T-helper 2 cell (primary cell): ENCODE results near the gene ATP13A3.
"Not testable (repeated sequence)": the region's sequence is repeated elsewhere in the genome, so short reads cannot be mapped to it uniquely, and the experiment has no call there.

Experiments
- DNase-seq, 5 experiments: peaks; one replicate each; pipeline versions ENCODE4 v3.0.0 to v3.0.0-alpha.2; 2012 to 2022
- total RNA-seq, 2 donors: gene quantifications; one replicate each; lab custom pipeline; 2026; lab: John Stamatoyannopoulos, UW

The ATP13A3 gene
- 151 to 199 reads per million in 2 donors for total RNA-seq

DNA sequence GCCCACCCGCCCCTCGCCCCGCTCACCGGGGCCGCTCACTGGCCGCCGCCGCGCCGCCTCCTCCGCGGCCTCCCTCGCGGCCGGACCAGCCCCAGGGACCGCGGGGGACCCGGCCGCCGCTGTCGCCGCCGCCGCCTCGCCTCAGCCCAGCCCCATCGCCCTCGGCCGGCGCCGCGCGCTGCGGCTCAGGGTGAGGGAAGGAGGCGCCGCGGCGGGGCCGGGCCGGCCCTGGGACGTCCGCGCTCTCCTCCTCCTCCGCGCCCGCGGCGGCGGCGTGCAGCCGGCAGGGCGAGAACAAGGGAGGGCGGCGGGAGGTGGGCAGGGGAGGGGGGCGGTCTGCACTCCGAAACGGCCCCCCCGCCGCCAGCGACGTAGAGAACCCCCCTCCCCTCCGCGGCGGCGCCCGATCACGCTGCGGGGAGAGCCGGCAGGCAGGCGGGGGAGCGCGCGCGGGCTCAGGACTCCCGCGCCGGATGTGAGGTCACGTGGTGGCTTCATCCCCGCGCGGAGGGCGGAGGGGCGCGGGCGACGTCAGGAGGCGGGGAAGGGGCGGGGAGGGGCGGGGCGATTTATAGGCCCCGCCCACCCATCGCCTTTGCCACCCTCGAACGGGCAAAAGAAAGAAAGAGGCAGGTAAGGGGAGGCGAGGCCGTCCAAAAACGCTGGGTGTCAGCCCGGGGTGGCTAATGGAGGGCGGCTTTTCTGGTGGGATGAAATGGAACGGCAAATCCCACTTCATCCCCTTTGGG is at the start of gene ATP13A3:
Gene ATP13A3 (minus strand): TSS at position 463 of the 749 bp plus-strand sequence. CDS start 24,812 bp downstream, outside the sequence.
- peak; percentile 80 to 96 (median 88) for DNase-seq

DNA sequence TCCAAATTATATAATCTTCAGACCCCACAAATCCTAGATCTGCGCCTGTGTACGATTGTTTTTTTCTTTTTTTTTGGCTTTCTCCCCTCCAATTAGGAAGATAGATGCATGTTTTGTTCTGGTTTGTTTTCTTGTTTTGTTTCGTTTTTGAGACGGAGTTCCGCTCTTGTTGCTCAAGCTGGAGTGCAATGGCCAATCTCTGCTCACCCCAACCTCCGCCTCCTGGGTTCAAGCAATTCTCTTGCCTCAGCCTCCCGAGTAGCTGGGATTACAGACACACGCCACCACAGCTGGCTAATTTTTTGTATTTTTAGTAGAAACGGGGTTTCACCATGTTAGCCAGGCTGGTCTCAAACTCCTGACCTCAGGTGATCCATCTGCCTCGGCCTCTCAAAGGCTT is 48.4 kb upstream of the ATP13A3 start:
- DNase-seq: not testable (repeated sequence)

DNA sequence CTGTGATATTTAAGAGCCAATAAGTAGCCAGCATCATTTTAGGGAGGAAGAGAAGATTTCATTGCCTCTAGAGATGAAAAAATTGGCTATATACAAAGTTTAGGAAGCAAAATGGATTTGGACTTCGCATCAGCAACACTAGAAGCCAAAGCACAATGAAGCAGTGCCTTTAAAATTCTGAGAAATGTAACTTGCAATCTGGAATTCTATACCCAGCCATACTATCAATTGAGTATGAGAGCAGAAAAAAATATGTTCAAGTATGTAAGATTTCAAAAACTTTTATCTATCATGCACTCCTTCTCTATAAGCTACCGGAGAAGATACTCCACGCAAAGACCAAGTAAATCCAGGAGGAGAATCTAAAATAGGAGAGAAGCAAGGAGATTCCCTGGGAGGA is 47.4 kb upstream of the ATP13A3 start:
- no peak for DNase-seq

DNA sequence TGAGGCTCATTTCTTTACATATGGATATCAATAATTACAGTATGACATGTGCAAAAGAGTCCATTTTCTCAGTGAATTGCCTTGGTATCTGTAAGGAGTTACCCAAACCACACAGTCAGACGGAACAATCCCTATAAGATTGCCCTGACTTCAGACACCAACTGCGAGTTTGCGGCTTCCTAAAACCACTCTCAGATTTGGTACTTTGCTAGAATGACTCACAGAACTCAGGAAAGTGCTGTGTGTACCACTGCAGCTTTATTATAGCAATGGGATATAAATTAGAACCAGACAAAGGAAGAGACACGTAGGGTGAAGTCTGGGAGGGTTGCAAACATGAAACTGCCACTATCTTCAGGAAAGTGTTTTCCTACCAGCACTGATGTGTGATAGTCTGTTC is 45.8 kb upstream of the ATP13A3 start:
- DNase-seq: peak in 1 of 5 experiments; percentile 43

DNA sequence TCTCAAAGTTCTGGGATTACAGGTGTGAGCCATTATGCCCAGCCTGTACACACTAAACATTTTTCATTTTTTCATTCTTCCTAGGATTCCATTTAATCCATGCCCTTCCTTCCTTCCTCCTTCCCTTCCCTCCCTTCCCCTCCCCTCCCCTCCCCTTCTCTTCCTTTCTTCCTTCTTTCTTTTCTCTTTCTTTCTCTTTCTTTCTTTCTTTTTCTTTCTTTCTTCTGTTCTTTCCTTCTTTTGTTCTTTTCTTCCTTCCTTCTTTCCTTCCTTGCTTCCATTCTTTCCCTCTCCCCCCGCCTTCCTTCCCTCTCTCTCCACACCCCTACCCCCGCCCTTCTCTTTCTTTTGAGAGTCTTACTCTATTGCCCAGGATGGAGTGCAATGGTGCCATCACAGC is 40.9 kb upstream of the ATP13A3 start:
- DNase-seq: no peak

DNA sequence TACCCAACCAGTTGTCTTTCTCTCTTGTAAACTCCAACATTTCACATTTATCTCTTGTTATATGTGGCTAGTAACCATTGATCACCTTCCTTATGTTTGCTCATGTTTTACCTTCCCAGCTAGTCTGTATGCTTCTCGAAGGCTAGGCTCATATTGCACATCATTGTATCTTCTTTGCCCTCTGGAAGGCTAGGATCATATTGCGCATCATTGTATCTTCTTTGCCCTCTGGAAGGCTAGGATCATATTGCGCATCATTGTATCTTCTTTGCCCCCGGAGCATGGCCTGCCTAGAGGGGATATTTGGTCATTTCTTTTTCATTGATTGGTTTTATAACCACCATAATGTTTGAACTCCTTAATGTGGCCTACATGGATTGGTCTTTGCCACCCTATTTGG is 39.4 kb upstream of the ATP13A3 start:
- DNase-seq: no peak

DNA sequence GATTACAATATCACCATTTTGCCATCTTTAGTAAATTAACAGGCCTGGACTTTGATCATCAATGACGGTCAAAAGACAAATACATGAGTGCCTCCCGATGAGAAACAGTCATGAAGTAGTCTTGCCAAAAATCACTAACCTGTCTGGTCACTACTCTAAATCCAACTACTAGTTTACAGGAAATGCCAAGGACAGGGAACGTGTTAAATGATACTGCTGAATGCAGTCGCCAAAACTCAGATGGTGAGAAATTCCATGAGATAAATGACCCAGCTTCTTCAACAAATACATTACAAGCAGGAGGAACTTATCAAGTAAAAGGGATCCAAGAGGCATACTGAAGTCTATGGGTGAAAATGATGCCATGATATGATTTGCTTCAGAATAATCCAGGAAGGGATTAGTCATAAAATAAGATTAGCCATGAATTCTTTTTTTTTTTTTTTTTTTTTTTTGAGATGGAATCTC is 35.8 kb upstream of the ATP13A3 start:
- DNase-seq: no peak

DNA sequence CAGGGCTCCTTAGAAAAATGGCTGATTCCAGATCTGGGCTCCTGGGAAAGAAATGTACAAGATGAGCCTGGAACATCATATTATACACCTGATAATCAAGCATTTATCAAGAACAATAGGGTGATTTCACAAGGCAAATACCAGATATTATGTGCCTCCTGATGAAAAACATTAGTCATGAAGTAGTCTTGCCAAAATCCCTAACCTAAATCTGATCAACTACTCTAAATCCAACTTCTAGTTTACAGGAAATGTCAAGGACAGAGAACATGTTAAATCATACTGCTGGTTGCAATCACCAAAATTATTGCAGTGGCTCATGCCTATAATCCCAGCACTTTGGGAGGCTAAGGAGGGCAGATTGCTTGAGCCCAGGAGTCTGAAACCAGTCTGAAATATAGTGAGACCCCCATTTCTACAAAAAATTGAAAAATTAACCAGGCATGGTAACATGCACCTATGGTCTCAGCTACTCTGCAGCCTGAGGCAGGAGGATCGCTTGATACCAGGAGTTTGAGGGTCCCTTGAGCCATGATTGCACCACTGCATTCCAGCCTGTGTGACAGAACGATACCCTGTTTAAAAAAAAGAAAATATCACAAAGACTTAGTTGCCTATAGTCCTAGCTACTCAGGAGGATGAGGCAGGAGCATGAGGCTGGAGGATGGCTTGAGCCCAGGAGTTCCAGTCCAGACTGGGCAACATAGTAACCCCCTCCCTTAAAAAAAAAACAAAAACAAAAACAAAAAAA is 34.9 kb upstream of the ATP13A3 start:
- no peak for DNase-seq

DNA sequence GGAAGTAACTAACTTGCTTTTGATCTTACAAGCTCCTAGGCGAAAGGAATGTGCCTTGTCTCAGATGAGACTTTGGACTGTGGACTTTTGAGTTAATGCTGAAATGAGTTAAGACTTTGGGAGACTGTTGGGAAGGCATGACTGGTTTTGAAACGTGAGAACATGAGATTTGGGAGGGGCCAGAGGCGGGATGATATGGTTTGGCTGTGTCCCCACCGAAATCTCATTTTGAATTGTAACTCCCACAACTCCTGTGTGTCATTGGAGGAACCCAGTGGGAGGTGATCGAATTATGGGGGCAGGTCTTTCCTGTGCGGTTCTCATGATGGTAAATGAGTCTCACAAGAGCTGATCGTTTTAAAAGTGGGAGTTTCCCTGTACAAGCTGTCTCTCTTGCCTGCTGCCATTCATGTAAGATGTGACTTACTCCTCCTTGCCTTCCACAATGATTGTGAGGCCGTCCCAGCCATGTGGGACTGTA is 33.9 kb upstream of the ATP13A3 start:
- peak in 2 of 5 experiments; percentile 75 to 81 for DNase-seq

DNA sequence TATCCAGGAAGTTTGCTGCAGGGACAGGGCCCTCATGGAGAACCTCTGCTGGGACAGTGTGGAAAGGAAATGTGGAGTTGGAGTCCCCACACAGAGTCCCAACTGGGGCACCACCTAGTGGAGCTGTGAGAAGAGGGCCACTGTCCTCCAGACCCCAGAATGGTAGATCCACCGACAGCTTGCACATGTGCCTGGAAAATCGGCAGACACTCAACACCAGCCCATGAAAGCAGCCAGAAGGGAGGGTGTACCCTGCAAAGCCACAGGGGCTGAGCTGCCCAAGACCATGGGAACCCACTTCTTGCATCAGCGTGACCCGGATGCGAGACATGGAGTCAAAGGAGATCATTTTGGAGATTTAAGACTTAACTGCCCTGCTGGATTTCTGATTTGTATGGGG is 33.4 kb upstream of the ATP13A3 start:
- not testable (repeated sequence) for DNase-seq

DNA sequence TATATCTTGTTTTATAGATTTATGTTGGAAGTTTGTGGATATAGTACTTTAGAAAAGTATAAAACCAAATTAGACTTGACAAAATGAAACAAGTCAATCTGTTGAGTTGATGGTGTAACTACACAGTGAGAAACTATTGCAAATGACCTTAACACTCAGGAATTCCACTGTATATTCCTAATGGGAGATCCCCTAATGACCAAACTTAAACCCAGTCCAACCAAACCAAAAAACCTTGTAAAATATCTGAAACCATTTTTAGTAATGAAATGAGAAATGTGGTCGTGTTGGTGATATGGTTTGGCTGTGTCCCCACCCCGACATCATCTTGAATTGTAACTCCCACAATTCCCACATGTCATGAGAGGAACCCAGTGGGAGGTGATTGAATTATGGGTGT is 31.9 kb upstream of the ATP13A3 start:
- no peak for DNase-seq

DNA sequence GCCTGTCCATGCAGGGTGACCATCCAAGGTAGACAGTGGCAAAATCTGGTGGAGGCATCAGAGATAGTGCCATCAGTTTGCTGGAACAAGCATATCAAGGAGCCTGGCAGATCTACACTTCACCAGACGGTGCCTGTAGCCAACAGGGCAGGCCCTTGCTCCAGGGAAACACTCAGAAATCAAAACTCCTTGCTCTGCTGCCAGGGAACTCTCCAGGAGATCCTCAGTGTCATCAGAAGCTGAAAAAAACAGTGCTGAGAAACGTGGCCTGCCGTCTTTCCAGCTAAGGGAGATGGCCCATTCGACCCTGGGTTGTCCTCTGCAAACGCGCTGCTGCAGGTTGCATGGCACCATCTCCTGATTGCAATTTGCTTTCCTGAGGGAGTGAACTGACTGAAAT is 30.5 kb upstream of the ATP13A3 start:
- DNase-seq: no peak

DNA sequence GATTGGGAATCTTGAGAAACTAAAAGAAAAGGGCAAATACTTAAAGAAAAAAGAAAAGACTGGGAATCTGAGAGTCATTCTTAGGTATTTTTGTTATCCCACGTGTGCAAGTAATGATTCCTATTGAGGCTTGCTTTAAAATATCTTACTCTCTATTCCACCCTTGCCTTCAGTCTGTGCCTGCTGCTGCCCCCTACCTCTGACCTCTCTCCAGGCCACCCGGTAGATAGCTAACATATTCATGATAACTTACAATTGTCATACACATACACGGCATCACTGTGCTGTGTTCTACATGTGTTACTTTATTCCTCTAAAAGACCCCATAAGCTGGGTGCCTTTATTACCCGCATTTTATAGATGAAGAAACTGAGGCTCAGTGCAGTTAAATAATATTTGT is 27.8 kb upstream of the ATP13A3 start:
- DNase-seq: no peak

DNA sequence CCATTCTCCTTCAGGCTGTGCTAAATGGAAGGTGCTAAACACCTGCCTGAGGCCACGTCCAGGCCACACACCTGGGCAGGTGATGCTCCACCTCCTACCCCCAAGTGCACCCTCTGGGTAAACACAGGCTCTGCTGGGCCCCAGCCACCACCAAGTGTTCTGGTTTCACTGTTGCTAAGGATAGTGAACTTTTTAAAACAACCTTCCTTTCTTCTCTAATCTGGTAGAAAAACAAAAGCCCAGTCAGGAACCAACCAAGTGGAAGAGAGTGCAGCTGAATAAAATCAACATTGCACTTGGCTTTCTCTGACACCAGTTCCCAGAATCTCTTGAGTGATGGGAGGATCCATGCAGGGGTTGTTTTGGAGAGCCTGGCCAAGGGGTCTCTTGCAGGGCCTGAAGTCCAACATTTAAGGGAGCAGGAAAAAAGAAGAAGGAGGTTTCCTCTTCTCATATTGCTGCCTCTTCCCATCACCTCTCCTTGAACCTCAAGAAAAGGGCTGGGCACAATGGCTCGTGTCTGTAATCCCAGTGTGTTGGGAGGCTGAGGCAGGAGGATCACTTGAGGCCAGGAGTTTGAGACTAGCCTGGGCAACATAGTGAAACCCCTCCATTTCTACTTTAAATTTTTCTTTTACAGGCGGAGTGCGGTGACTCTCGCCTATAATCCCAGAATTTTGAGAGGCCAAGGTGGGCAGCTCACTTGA is 26.2 kb upstream of the ATP13A3 start:
- DNase-seq: no peak

DNA sequence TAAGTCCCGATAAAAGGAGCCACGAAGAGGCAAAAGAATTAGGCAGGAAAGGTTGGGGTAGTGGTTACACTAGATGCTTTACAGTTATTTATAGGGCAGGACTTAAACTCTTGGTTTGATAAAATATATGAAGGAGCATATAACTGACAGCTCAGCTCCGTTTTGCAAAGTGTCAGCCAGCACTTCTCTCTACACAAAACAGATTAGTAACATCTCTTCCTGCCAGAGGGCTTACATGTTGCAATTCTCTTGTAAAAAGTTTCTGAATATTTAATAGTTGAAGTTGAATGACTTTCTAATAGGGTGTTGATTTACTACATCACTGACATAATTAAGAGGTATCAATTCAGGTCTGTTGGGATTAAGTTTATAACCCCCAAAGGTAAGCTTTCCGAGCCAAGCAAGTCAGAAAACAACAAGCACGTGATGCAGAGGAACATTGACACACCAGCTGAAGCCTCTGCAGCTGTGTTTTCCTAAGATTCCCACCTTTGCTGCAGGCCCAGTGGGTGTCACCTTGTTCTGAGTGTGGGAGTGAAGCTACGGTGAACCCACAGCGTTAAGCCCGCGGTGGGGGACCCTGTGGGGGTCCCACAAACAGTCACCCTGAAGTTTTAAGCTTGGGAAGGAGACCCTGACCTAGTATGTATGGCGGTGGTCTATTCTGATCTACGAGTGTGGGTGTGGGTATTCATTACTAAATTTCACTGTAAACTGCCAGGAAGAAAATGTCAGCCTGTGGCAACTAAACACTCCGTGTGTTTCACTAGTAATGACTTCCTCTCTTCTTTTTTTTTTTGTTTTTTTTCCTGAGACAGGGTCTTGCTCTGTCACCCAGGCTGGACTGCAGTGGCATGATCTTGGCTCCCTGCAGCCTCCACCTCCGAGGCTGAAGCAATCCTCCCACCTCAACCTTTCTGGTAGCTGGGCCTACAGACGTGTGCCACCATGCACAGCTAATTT is 22.0 kb upstream of the ATP13A3 start:
- no peak for DNase-seq

DNA sequence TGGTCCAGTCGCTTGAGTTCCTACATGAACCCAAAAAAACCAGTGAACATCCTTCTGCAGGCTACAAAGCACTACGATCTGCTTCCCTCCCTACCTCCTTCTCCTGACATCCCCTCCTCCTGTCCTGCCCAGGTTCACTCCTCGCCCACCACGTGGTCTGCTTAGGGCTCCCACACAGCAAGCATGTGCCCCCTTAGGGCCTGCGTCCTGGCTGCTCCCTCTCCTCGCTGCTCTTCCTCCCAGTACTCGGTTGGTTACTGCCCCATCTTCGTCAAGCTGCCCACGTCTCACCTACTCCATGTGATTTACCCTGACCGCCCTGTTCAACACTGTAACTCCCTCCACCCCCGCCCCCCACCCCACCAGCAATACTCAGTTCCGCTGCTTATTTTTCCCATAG is 20.8 kb upstream of the ATP13A3 start:
- DNase-seq: no peak

DNA sequence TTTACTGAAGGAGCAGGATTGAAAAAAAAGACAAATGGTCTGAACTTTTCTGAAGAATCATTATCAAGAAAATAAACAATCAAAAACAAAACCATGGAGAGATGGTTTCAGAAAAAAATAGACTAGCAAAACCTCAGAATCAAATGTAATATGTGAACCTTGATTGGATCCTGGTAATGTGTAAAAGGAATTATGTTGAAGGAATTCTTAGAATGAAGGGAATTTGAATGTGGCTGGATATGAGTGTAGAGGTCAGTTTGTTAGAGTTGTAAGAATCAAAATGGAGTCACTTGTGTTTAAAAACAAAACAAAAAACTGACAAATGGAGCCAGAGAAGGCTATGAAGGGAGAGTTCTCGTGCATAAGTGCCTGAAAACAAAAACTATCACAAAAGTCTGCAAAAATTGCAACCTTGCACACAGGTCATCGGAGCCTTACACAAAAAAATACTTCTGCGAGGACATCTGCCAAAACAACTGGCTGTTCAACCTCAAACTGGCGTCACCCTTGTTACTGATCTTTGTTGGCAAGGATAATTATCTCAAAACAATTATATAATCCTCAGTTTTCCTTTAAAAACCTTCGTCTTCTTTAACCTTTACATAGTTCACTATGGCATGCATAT is 19.1 kb upstream of the ATP13A3 start:
- no peak for DNase-seq

DNA sequence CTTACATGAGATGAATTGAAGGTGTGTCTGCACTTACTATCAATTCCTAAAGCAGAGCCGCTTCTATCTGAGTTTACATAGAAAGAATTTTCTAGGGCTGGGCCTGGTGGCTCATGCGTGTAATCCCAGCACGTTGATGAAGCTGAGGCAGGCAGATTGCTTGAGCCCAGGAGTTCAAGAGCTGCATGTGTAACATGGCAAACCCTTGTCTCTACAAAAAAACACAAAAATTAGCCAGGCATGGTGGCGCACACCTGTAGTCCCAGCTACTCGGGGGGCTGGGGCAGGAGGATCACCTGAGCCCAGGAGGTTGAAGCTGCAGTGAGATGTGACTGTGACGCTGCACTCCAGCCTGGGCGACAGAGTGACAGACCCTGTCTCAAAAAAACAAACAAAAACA is 18.1 kb upstream of the ATP13A3 start:
- DNase-seq: no peak

DNA sequence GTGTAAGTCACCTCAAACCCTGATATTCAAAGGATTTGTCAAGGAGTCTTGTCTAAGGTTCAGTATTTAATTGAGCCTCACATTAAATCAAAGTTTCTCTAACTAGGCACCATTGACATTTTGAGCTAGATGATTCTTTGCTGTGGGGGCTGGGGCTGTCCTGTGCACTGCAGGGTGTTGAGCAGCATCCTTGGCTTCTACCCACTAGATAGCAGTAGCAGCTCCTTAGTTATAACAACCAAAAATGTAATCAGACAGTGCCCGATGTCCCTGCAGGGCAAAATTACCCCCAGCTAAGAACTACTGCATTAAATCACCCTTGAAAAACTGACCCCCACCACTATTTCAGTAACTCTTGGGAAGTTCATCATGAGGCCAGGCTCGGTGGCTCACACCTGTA is 17.3 kb upstream of the ATP13A3 start:
- DNase-seq: no peak

DNA sequence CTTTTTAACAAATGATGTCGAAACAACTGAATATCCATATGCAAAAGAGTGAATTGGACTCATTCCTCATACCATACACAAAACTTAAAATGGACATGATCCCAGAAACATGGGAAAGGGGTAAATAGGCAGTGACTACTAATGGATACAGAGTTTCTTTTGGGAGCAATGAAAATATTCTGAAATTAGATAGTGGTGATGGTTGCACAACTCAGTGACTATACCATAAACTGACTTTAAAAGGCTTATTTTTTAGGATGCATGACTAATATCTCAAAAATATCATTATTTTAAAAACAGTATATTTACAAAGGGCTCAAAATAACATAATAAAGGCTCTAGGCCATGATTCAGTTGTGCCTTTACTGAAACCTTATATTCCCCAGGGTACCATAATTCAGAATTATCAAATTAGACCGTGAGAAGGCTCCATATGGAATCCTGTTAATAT is 16.3 kb upstream of the ATP13A3 start:
- DNase-seq: no peak

DNA sequence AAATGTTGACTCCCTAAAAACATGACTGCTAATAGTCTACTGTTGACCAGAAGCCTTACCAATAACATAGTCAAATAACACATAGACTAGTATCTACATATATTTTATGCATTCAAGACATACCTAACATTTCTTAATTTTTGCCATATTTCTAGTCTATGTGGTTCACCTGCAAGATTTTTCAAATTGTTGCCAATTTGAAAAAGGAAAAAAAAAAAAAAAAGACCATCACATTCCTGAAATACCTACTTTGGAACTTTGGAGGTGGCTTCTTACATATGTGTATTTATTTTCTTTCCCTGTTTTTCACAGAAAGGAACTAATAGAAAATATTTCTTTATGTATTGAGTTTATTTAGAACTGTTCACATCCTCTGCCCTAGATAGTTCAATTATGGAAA is 13.4 kb upstream of the ATP13A3 start:
- no peak for DNase-seq
